Activated CD8-positive, alpha-beta memory T cell treated with anti-CD3 and anti-CD28 coated beads for 48 hours (primary cell): Measurements from ENCODE around the gene PVR.
A peak's percentile ranks its signal among the peaks of the same experiment; 100 is the strongest.
"Not testable (repeated sequence)": the region's sequence is repeated elsewhere in the genome, so short reads cannot be mapped to it uniquely, and the experiment has no call there.

Experiments
- DNase-seq, 3 experiments: peaks; one replicate each; pipeline ENCODE4 v3.0.0-alpha.2; 2020; ENCODE audit warnings: low read depth in 2 of 3, low spot score in 2 of 3

PVR gene

GRCh38 chr19:44643605-44644401 is at the start of gene PVR:
Gene PVR, plus strand, starts transcription at chr19:44643910. Its CDS starts 187 bp downstream, at chr19:44644097.
- DNase-seq, result peak; percentile 23 to 35 (median 24)

- no peak for DNase-seq
These were observed 47.1 kb upstream of the PVR start for GRCh38 chr19:44596428-44597130.

- no peak for DNase-seq
These were observed 46.6 kb upstream of the PVR start for GRCh38 chr19:44597131-44597491.

- no peak for DNase-seq
These were observed 45.4 kb upstream of the PVR start for GRCh38 chr19:44598355-44598754.

GRCh38 chr19:44598880-44599279 is 44.8 kb upstream of the PVR start:
- no peak for DNase-seq

GRCh38 chr19:44600466-44600865 is 43.2 kb upstream of the PVR start:
- no peak for DNase-seq

- DNase-seq, result no peak
These were observed 41.6 kb upstream of the PVR start for GRCh38 chr19:44602081-44602480.

GRCh38 chr19:44603201-44603945 is 40.3 kb upstream of the PVR start:
- DNase-seq, result no peak

- no peak for DNase-seq
These were observed 39.5 kb upstream of the PVR start for GRCh38 chr19:44604241-44604640.

GRCh38 chr19:44605547-44605946 is 38.2 kb upstream of the PVR start:
- no peak for DNase-seq

- no peak for DNase-seq
These were observed 36.7 kb upstream of the PVR start for GRCh38 chr19:44607049-44607448.

- DNase-seq, result no peak
These were observed 35.8 kb upstream of the PVR start for GRCh38 chr19:44607917-44608316.

- no peak for DNase-seq
These were observed 35.3 kb upstream of the PVR start for GRCh38 chr19:44608391-44608821.

GRCh38 chr19:44609219-44609618 is 34.5 kb upstream of the PVR start:
- DNase-seq, result no peak

GRCh38 chr19:44610497-44610896 is 33.2 kb upstream of the PVR start:
- not testable (repeated sequence) for DNase-seq

GRCh38 chr19:44611812-44612295 is 31.9 kb upstream of the PVR start:
- no peak for DNase-seq

GRCh38 chr19:44613295-44614178 is 30.2 kb upstream of the PVR start, which contains the start of gene IGSF23:
Gene IGSF23, plus strand, starts transcription at chr19:44613563. Its CDS starts 83 bp downstream, at chr19:44613646.
- no peak for DNase-seq

GRCh38 chr19:44614313-44614712 is 29.4 kb upstream of the PVR start:
- DNase-seq, result no peak

GRCh38 chr19:44615863-44616247 is 27.9 kb upstream of the PVR start:
- no peak for DNase-seq

GRCh38 chr19:44617110-44617880 is 26.4 kb upstream of the PVR start:
- no peak for DNase-seq
